D341Med (cell line): ENCODE results near the gene KLK13.

Experiments used
- DNase-seq: peaks from one replicate; pipeline ENCODE4 v3.0.0; 2012; ENCODE audit warnings: low spot score

Gene KLK13

GRCh38 chr19:51064534-51065220 is at the start of gene KLK13:
Gene KLK13, minus strand, starts transcription at chr19:51065092. Its CDS starts 25 bp downstream, at chr19:51065067.
- no peak for DNase-seq

DNA sequence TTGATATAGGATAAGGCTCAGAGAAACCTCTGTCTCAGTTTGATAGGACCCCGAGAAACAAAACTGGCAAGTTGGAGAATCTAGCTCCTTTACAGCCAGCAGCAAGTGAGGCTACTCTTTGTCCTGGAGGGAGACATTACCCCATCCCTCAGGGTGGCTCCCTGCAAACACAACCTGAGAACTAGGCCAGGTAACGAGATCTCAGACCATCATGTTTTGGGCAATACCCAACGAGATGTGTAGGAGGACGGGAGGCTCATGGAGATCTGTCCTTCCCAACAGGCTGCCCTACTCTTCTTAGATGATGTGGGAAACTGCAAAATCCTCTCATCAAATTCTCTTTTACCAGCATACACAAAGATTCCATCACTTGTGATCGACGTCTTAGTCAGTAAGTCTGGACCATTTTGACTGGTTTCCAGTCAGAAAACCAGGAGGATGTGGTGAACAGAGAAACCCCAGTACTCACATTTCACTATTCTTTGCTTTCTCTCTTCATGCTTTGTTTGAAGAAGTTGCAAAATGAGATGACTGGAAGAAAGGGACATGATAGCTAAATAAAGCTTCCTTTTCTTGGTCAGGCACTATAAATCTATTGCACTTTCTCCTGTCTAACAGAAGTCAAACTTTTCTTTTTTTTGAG is 49.3 kb upstream of the KLK13 start:
- DNase-seq = no peak

GRCh38 chr19:51111606-51112005 is 46.7 kb upstream of the KLK13 start:
- DNase-seq = no peak

DNA sequence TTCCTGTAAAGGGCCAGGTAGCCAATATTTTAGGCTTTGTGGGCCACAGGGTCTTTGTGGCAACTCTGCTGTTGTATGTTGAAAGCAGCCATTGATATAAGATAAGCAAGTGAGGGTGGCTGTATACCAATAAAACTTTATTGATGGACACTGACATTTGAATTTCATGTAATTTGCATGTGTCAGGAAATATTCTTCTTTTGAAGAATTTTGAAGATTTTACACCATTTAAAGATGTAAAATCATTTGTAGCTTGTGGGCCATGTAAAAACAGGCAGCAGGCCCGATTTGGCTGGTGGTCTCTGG is 45.7 kb upstream of the KLK13 start:
- DNase-seq = no peak

DNA sequence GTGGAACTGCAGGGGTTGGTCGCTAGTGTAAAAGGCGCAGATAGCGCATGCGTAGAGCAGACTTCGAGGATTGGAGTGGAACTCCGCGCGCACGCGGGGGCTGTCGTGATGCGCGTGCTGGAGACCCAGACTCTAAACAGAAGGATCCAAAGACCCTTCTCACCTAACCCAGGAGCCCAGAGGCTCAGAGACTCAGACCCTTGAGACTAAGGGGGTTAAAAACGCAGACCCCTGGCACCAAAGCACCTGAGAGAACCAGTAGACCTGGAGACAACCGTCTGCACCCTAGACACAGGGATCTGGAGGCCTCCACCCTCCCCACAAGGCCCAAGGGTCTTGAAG is 43.9 kb upstream of the KLK13 start:
- DNase-seq = no peak

DNA sequence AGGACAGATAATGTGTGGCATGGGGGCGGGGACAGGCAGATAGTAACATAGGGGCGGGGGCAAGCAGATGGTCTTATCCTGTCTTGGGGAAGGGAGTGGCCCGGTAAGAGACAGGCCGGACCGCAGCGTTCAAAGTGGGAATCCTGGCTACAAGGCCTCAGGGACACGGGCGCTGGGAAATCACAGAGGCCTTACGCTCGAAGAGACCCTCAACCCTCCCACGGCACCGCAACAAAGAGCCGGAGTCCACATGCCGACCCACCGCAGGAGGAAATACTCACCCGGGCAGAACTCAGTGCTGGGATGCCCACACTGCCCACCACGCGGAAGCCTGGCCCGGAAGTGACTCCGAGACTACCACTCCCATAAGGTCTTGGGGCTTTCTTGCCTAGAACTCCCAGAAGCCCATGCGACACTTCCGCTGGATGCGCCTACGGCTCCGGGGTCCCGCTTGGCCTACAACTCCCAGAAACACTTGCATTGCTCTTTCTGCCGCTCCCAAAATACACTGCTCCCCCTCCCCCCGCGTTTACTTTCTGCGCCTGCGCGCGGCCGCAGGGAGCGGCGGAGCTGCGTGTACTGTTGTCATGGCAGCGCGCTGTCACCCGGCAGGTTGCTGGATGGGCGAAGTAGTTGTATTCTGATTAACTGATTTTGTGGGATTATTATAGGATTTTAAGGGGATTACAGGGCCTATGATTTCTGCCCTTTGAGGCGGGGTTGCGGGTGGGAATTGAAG is 43.3 kb upstream of the KLK13 start, which contains the start of gene CTU1:
Gene CTU1 (minus strand): TSS at position 344 of the 739 bp plus-strand sequence. CDS start 3,840 bp downstream, outside the sequence.
- peak; percentile 96 for DNase-seq

GRCh38 chr19:51107406-51108065 is 42.6 kb upstream of the KLK13 start:
- no peak for DNase-seq

DNA sequence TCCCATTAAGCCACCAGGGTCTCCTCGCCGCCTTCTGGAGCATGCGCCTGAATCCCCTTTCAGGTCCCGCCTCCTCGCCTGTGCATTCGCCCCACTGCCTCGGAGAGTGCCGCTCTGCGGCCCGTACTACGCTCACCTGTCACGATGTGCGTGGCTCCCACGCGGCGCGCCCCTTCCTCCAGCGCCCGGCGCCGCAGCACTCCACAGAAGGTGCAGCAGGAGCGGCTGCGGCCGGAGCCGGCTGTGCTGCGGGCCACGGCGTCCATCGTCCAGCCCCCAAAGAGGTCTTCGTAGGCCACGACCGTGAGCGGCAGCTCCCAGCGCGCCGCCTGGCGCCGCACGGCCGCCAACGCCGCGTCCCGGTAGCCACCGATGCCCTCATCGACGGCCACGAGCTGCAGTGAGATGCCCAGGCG is 39.0 kb upstream of the KLK13 start:
- no peak for DNase-seq

DNA sequence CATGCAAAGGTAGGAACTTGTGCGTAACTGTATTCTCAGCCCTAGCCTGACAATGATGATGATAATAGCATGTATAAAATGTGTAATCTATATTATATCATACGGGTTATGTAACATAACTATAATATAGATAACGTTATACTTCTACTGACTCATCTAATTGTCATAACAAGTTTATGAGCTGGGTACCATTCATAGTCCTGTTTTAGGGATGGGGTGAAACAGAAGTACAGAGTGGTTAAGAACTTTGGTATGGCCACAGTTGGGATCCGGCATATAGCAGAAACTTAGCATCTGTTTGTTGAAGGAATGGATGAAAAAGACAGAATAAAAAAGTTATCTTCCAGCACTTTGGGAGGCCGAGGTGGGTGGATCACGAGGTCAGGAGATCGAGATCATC is 38.1 kb upstream of the KLK13 start:
- DNase-seq = no peak

DNA sequence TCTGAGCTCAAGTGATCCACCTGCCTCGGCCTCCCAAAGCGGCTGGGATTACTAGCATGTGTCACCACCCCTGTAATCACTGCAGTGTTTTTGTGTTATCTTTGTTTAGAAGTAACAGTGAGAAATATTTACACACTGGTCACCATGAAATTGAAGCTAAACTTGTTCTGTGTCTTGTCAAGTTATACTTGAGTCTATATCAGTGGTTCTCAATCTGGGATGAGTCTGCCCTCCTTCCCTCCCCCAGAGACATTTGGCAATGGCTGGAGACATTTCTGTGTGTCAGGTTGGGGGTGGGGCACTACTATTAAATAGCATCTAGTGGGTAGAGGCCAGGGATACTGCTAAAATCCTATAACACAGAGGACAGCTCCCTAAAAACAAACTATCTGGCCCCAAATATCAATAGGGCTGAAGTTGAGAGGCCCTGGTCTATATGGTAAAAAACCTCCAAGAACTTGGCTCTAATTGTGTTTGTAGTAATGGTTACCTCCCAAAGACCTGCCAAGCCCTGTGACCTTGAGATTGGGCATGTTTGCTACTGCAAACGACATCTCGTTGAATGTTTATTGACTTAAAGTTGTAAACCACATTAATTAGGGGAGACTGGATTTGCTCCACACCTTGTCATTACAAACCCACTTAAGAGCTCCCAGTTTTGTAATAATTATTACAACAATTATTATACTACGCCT is 36.4 kb upstream of the KLK13 start:
- no peak for DNase-seq

GRCh38 chr19:51100601-51101000 is 35.7 kb upstream of the KLK13 start:
- DNase-seq = no peak

- no peak for DNase-seq
These were observed 34.1 kb upstream of the KLK13 start for GRCh38 chr19:51099047-51099382.

DNA sequence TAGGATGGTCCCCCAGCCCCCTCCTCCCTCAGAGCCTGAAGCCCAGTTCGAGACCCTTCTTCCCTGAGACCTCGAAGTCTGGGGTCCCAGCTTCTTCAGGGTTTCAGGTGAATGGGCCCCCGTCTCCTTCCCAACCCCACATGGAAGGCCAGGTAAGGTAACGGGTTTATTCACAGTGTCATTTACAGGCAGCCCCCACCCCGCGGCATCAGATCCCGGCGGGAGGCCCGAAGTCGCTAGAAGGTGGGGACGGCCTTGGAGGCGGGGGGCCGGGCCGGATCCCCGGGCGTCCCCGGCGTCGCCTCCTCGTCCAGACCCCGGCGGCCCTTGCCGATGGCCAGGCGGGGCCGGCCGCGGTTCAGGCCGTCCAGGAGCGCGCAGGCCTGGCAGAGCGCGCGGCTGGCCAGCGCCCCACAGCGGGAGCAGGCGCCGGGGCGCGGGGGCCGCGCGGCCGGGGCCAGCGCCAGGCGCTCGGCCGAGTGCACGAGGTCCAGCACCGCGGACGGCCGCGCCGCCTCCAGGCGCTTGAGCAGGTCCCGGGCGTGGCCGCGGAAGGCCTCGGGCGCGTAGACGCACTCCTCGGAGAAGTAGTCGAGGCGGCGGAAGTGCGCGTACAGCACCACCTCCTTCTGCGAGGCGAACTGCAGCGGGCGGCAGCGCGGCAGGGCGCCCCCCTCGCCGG is 33.6 kb upstream of the KLK13 start:
- no peak for DNase-seq

DNA sequence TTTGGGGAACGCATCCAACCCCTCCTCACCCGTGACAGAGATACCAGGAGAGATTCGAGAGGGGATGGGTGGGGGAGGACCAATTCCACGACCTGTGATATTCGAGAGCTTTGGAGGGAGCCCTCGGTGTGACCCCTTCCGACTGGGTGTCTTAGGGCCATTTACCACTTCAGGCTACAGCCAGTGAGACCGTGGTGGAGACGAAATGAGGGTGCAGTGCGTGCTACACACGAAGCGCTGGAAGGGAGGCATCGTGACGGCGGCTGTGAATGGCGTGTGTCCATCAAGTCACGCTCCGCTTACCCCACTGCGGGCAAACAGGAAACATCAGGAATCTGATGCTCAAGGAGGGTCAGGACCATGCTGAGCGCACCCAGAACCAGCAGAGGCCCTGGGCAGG is 32.9 kb upstream of the KLK13 start:
- DNase-seq = no peak

GRCh38 chr19:51097166-51097738 is 32.4 kb upstream of the KLK13 start:
- peak; percentile 72 for DNase-seq

DNA sequence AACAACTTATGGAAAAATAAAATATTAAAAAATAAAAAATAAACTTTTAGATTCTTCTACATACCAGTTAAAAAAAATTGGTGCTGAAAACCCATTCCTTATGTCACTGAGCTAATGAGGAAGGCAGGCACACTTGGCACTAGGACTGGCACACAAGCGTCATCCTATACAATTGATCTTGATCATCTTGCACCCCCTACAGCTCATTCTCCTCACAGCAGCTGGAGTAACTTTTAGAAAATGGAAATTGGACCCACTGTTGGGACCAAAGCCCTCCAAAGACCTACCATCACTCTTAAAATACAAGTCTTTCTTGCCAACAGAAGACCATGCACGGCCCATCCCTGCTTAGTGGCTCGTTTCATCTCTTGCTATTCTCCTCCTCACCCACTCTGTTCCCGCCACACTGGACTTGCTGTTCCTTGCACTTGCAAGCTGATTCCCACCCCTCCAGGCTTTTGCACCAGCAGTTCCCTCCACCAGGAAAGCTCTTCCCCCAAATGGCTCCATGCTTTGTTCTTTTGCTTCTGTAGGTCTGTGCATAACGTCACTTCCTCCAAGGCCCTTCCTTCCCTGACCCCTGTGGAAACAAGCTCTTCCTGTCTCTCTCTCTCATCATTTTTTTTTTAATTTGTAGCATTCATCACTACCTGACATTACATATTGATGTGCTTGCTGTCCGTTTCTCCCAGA is 31.7 kb upstream of the KLK13 start:
- no peak for DNase-seq

DNA sequence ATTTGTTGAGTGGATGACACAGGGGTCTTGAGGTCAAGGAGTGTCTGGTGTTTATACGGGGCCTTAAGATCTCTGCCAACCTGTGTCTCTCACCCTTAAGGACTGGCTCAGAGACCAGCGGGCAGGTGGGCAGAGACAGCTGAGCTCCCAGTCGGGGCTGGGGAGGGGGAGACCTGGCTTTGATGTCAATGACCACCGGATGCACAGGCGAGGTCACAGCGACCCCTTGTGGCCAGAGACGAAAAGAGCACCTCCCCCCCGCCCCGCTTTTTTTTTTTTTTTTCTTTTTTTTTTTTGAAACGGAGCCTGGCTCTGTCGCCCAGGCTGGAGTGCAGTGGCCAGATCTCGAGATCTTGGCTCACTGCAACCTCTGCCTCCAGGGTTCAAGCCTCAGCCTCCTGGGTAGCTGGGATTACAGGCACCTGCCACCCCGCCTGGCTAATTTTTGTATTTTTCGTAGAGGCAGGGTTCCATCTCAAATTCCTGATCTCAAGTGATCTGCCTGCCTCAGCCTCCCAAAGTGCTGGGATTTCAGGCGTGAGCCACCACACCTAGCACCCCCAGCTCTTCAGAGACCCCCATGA is 29.9 kb upstream of the KLK13 start:
- DNase-seq = peak; percentile 79

DNA sequence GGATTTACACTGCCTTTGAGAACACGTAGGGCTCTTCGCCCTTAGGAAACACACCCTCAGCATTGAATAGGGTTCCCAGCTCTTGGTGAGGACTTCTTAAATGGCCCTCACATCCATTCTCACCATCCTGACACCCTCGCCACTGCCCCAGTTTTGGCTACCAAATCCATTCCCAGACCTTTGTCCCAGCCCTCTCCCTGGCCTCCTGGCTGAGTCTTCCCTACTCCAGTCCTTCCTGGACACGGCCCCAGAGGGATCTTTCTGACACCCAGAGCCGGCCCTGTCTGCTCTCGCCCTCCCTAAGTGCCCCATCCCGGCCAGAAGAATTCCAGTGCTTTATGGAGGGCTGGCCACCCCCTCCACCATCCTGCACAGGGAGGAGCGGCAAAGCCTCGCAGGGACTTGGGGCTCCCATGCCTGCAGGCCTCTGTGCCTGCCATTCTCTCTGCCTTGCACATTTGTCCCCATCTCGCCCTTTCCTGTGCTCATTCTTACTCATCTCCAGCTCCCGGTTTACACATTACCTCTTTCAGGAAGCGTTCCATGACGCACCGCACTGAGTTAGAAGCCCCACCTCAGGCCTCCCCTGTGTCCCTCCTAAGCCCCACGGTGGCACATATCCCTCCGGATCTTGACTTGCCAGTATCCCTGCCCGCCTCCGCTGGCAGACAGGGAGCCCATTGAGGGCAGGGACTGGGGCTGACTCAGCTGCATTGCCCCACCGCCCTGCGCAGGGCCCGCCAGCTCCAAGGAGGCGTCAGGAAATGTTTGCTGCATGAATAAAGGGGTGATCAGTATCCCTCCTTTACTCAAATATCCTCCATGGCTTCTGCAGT is 28.8 kb upstream of the KLK13 start:
- DNase-seq = no peak

- no peak for DNase-seq
These were observed 28.2 kb upstream of the KLK13 start for GRCh38 chr19:51093101-51093500.
